Stimulated activated naive CD4-positive, alpha-beta T cell treated with Interleukin-2 at 50 U/mL for 16 hours (primary cell): ENCODE measurements around the gene KCNH1.

Experiments
- DNase-seq: peaks from one replicate; lab custom pipeline; 2025; lab: John Stamatoyannopoulos, UW

Gene KCNH1

GRCh38 chr1:210754878-210755665 is 378.9 kb downstream of the KCNH1 start:
- DNase-seq, result no peak

GRCh38 chr1:210751911-210752310 is 382.0 kb downstream of the KCNH1 start:
- DNase-seq, result no peak

GRCh38 chr1:210750468-210750867 is 383.5 kb downstream of the KCNH1 start:
- no peak for DNase-seq

DNA sequence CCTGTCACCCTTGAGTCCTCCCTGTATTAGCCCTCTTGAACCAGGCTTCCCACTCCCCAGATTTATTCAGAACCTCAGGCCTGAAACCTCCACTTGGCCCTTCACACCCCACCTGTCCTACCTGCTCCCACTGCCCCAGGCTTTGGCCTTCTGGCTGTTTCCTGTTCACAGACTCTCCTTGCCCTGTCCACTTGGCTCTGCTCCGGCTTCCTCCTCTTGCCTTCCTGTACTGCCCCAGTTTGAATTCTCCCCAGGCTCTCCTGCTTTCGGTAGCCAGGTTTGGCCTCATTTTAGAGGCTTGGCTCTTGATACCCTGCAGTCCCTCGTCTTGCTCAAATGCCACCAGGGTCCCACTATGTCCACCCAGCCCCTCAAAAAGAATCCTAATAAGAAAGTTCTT is 385.2 kb downstream of the KCNH1 start:
- no peak for DNase-seq

DNA sequence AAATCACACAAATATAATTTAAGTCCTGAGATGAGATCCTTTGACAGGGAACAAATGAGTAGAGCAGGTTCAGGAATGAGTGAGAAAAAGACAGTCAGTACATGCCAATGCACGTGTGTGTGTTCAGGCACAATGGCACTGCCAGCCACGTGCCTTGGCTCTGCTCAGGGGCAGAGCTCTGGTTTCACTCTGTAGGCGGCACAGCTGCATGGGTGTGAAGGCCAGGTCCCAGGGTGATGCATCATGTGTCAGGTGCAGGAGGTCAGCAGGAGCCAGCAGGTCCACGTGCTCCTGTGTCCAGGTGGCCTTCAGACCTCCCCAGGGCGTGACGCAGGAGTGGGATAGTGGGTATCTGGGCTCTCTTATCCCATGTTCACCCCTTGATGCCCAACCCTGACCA is 386.1 kb downstream of the KCNH1 start:
- no peak for DNase-seq

GRCh38 chr1:210747112-210747511 is 386.8 kb downstream of the KCNH1 start:
- DNase-seq, result no peak

DNA sequence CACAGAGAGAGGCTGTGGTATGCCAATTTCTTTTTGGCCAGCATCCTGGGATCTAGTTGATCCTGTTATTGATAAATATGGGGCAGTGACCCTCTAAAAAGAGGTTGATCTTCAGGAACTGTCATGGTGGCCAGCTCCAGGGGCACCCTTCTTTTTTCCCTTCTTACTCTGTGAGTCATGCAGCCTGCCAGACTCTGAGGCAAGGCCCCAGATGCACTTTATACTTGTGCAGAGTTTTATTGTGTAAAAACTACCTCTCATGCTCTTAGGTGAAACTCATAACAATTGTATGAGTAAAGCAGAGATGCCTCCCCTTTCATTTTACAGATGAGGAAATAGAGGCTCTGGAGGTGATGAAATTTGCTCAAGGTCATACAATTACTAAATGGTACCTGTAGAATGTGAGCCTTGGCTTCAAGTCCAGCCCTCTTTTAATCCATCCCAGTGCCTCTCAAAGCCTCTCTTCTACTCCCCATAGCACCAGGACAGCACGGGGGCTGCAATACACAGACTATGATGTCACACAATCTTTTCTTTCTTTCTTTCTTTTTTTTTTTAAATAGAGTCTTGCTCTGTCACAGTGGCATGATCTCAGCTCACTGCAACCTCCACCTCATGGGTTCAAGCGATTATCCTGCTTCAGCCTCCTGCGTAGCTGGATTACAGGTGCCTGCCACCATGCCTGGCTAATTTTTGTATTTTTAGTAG is 387.8 kb downstream of the KCNH1 start:
- DNase-seq, result no peak

- no peak for DNase-seq
Measured at GRCh38 chr1:210743038-210743437, 390.9 kb downstream of the KCNH1 start.

DNA sequence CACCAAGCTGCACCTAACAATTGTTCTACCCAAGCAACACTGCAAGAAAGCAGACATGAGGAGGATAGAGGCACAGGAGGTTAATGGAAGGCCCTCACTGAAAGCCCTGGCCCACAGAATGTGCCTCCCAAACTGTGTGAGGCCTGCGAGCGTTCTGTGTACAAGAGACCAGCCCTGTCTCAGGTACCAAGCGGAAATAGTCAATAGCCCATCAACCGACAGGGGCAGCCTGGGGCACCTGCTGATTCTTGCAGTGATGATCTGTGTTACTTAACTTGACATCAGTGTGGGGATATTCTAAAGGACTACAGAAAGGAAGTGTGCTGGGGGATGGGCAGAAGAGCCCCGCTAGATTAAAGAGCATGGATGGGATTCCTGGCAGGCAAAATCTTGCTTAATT is 392.4 kb downstream of the KCNH1 start:
- DNase-seq, result no peak

DNA sequence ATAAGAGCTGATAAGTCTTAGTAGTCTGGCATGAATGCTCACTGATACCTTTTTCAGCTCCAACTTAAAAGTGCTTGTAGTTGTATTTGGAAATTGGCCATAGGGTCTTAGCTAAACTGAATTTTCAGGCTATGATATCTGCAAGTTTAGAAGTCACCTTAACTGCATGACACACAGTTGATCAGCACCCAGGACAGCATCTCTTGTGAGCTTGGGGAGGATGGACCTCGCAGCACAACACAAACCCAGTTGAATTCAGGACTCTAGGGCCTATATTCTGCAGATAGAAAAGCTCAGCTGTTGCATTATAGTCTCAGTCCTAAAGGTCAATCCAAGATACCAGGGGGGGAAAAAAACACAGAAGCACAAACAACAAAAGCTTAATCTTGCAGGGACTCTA is 394.3 kb downstream of the KCNH1 start:
- no peak for DNase-seq

- no peak for DNase-seq
Measured at GRCh38 chr1:210738256-210738655, 395.7 kb downstream of the KCNH1 start.

GRCh38 chr1:210736713-210737112 is 397.2 kb downstream of the KCNH1 start:
- no peak for DNase-seq

DNA sequence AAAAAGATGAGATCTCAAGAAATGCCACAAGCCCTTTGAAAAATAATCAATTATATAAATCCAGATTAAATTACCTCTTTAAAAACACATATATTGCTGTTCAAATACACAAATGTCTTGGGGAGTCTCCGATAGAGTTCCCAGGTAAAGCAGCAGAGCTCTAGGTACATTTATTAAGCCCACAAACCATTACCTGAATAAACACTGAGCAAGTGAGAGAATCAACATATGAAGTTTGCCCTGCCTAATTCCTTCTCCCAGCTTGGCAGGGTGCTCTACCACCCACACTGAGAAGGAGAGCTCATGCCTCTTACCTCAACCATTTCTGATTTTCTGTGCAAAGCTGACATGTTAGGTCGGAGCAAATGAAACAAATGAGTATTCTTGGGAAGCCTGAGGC is 402.4 kb downstream of the KCNH1 start:
- DNase-seq, result no peak

DNA sequence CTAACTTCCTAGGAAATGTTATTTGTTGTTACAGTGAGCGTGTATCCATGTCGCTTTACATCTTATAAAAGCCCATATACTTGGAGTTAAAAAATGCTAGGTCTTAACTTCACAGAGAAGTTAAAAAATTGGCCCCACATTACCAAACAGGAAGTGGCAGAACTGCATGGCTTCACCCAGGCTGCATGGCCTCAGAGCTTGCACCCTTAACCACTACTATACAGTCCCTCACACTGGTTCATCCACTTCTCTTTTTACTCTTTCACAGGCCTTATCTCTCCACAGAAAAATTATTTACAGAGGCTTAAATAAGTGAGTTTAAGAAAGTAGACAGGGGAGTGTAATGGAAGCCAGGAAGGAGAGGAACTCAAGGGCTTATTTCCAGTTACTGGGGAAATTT is 402.8 kb downstream of the KCNH1 start:
- no peak for DNase-seq

GRCh38 chr1:210730023-210730422 is 403.9 kb downstream of the KCNH1 start:
- no peak for DNase-seq

- no peak for DNase-seq
Measured at GRCh38 chr1:210728437-210729149, 405.4 kb downstream of the KCNH1 start.

- DNase-seq, result no peak
Measured at GRCh38 chr1:210727709-210728108, 406.2 kb downstream of the KCNH1 start.

DNA sequence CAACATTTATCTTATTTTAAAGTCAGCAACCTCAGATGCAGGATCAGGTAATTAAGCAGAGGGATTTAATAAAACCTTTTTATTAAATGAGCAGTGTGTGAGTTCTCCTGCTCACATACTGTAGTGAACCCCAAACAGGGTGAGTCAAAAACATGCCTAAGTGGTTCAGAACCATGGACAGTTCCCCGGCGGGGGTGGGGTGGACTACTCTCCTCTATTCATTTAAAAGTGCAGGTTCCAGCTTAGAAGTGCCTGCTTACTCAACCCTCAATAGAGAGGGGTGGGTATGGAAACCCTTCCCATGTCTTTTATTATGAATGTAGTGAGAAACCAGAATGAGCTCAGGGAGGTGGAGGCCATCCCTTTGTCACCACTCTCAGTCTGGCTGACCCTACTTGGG is 407.3 kb downstream of the KCNH1 start:
- DNase-seq, result no peak

- DNase-seq, result no peak
Measured at GRCh38 chr1:210724768-210725167, 409.2 kb downstream of the KCNH1 start.

DNA sequence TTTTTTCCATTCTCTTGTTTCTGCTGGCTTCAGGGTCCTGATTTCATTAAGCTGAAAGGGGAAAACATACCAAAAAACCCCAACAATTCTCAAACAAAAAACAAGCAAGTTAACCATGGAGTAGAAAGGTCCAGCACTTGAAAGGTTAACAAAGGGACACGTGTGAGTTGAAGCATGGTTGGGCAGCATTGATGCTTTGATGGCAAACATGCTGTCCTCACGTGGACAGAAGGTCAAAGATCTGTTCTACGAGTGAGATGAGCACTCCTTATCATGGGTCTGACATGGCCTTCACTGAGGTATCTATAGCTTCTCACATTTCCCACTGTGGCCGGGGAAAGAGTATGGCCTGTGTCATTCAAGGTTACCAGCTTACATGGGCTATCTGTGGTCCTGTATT is 410.3 kb downstream of the KCNH1 start:
- DNase-seq, result no peak

DNA sequence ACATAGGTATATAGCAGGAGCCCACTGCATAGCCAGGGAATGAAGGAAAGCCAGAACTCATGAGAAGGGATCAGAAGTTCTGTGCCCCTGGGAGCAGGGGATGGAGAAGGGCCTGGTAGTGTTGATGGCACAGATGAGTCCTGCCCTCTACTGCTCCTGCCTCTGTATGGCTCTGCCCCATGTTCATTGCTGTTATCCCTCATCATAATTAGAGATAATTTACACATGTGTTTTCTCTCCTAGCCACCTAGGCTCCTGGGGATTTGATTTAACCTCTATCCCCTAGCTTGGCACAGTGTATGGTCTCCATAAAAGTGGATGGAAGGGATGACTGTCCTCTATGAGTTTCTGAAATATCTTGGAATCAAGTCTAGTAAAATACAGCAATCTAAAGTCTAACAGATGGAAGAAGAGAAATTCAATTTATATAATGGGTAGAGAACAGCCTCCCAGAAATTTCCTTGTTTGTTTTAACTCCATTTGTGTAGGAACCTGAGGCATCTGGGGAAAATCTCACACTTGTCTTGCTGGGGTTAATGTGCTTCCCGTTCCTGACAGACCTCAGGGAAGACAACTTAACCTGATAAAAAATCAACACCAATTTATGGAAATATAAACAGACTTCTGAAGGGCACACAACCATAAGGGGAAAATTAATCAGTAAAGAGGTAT is 411.4 kb downstream of the KCNH1 start:
- DNase-seq, result no peak

GRCh38 chr1:210715072-210715471 is 418.9 kb downstream of the KCNH1 start:
- no peak for DNase-seq
